ENCODE data around the gene SPINK13.
"Not testable (repeated sequence)": the region's sequence is repeated elsewhere in the genome, so short reads cannot be mapped to it uniquely, and the experiment has no call there.

The SPINK13 gene

GRCh38 chr5:148268566-148268965 is at the start of gene SPINK13:
SPINK13 (plus strand) TSS chr5:148268794; CDS start chr5:148270073, 1,279 bp downstream.
- H3K9me3 Mint-ChIP-seq = peaks cover 5% of the 10 kb centered on the region
- ATAC-seq (ENCODE audit: low read depth) = no peak
- no peaks in the 10 kb centered on the region for H3K27me3 Mint-ChIP-seq
- no peak within 1 kb of the TSS for H3K4me3 Mint-ChIP-seq
- no peak for DNase-seq (ENCODE audit: low spot score in 2 of 2)
- H3K36me3 Mint-ChIP-seq = no peaks in the 10 kb centered on the region
- no peaks in the 10 kb centered on the region for H3K4me1 Mint-ChIP-seq
- H3K27ac Mint-ChIP-seq = no peak within 1 kb of the TSS

- H3K27ac Mint-ChIP-seq = no peak overlapping the region
- no peak for DNase-seq (ENCODE audit: low spot score in 2 of 2)
- no peak for ATAC-seq (ENCODE audit: low read depth)
- peaks cover 4% of the 10 kb centered on the region for H3K9me3 Mint-ChIP-seq
- H3K4me1 Mint-ChIP-seq = no peaks in the 10 kb centered on the region
- H3K4me3 Mint-ChIP-seq = no peak overlapping the region
- H3K36me3 Mint-ChIP-seq = no peaks in the 10 kb centered on the region
- no peaks in the 10 kb centered on the region for H3K27me3 Mint-ChIP-seq
Observed at GRCh38 chr5:148221508-148221907, 47.1 kb upstream of the SPINK13 start.

GRCh38 chr5:148224117-148224742 is 44.4 kb upstream of the SPINK13 start:
- peaks cover 2% of the 10 kb centered on the region for H3K27me3 Mint-ChIP-seq
- no peak for DNase-seq (ENCODE audit: low spot score in 2 of 2)
- no peak for ATAC-seq (ENCODE audit: low read depth)
- H3K27ac Mint-ChIP-seq = no peak overlapping the region
- no peaks in the 10 kb centered on the region for H3K4me1 Mint-ChIP-seq
- H3K4me3 Mint-ChIP-seq = no peak overlapping the region
- no peaks in the 10 kb centered on the region for H3K36me3 Mint-ChIP-seq
- no peaks in the 10 kb centered on the region for H3K9me3 Mint-ChIP-seq

GRCh38 chr5:148228392-148228984 is 40.1 kb upstream of the SPINK13 start:
- Mint-ChIP-seq H3K27ac (no peak overlapping the region), H3K36me3 (no peaks in the 10 kb centered on the region), H3K4me1 (no peaks in the 10 kb centered on the region), H3K4me3 (no peak overlapping the region), H3K9me3 (no peaks in the 10 kb centered on the region), H3K27me3 (peaks cover 4% of the 10 kb centered on the region)
- DNase-seq (ENCODE audit: low spot score in 2 of 2) (no peak), ATAC-seq (ENCODE audit: low read depth) (no peak)

- Mint-ChIP-seq H3K9me3 (no peaks in the 10 kb centered on the region), H3K4me1 (no peaks in the 10 kb centered on the region), H3K27ac (no peak overlapping the region), H3K27me3 (peaks cover 4% of the 10 kb centered on the region), H3K36me3 (no peaks in the 10 kb centered on the region), H3K4me3 (no peak overlapping the region)
- DNase-seq (ENCODE audit: low spot score in 2 of 2) = no peak
- ATAC-seq (ENCODE audit: low read depth) = no peak
Observed at GRCh38 chr5:148229840-148230239, 38.8 kb upstream of the SPINK13 start.

GRCh38 chr5:148230240-148230639 is 38.4 kb upstream of the SPINK13 start:
- no peak overlapping the region for H3K27ac Mint-ChIP-seq
- DNase-seq (ENCODE audit: low spot score in 2 of 2) = no peak
- no peaks in the 10 kb centered on the region for H3K9me3 Mint-ChIP-seq
- H3K36me3 Mint-ChIP-seq = no peaks in the 10 kb centered on the region
- H3K4me1 Mint-ChIP-seq = no peaks in the 10 kb centered on the region
- peaks cover 4% of the 10 kb centered on the region for H3K27me3 Mint-ChIP-seq
- H3K4me3 Mint-ChIP-seq = no peak overlapping the region
- no peak for ATAC-seq (ENCODE audit: low read depth)

GRCh38 chr5:148237785-148238417 is 30.7 kb upstream of the SPINK13 start:
- Mint-ChIP-seq H3K27me3 (no peaks in the 10 kb centered on the region), H3K4me3 (no peak overlapping the region)
- no peak for ATAC-seq (ENCODE audit: low read depth)

GRCh38 chr5:148238418-148238794 is 30.2 kb upstream of the SPINK13 start, which contains the start of gene MARCOL:
MARCOL (plus strand) TSS chr5:148238525; CDS start chr5:148238598, 73 bp downstream.
- no peaks in the 10 kb centered on the region for H3K9me3 Mint-ChIP-seq
- H3K4me1 Mint-ChIP-seq = no peaks in the 10 kb centered on the region
- H3K4me3 Mint-ChIP-seq = no peak within 1 kb of the TSS
- DNase-seq (ENCODE audit: low spot score in 2 of 2) = no peak
- no peak for ATAC-seq (ENCODE audit: low read depth)
- no peaks in the 10 kb centered on the region for H3K27me3 Mint-ChIP-seq
- H3K36me3 Mint-ChIP-seq = no peaks in the 10 kb centered on the region
- no peak within 1 kb of the TSS for H3K27ac Mint-ChIP-seq

More at GRCh38 chr5:148237785-148238417, 30.7 kb upstream of the SPINK13 start:
- no peak for DNase-seq (ENCODE audit: low spot score in 2 of 2)
- no peaks in the 10 kb centered on the region for H3K9me3 Mint-ChIP-seq
- H3K36me3 Mint-ChIP-seq = no peaks in the 10 kb centered on the region
- H3K4me1 Mint-ChIP-seq = no peaks in the 10 kb centered on the region
- no peak overlapping the region for H3K27ac Mint-ChIP-seq

GRCh38 chr5:148248894-148249293 is 19.7 kb upstream of the SPINK13 start:
- no peaks in the 10 kb centered on the region for H3K4me1 Mint-ChIP-seq
- peaks cover 2% of the 10 kb centered on the region for H3K9me3 Mint-ChIP-seq
- DNase-seq (ENCODE audit: low spot score in 2 of 2) = no peak
- H3K4me3 Mint-ChIP-seq = no peak overlapping the region
- no peak overlapping the region for H3K27ac Mint-ChIP-seq
- H3K27me3 Mint-ChIP-seq = no peaks in the 10 kb centered on the region
- no peak for ATAC-seq (ENCODE audit: low read depth)
- H3K36me3 Mint-ChIP-seq = no peaks in the 10 kb centered on the region

- DNase-seq (ENCODE audit: low spot score in 2 of 2) = no peak
- no peak overlapping the region for H3K27ac Mint-ChIP-seq
- H3K36me3 Mint-ChIP-seq = no peaks in the 10 kb centered on the region
- no peaks in the 10 kb centered on the region for H3K4me1 Mint-ChIP-seq
- H3K9me3 Mint-ChIP-seq = peaks cover 13% of the 10 kb centered on the region
- H3K4me3 Mint-ChIP-seq = no peak overlapping the region
- no peaks in the 10 kb centered on the region for H3K27me3 Mint-ChIP-seq
- ATAC-seq (ENCODE audit: low read depth) = no peak
Observed at GRCh38 chr5:148255456-148255855, 13.1 kb upstream of the SPINK13 start.

- ATAC-seq (ENCODE audit: low read depth) (no peak), DNase-seq (ENCODE audit: low spot score in 2 of 2) (no peak)
- H3K9me3 Mint-ChIP-seq = peaks cover 15% of the 10 kb centered on the region
- H3K4me3 Mint-ChIP-seq = no peak overlapping the region
- no peaks in the 10 kb centered on the region for H3K36me3 Mint-ChIP-seq
- no peaks in the 10 kb centered on the region for H3K4me1 Mint-ChIP-seq
- H3K27ac Mint-ChIP-seq = no peak overlapping the region
- peaks cover 3% of the 10 kb centered on the region for H3K27me3 Mint-ChIP-seq
Observed at GRCh38 chr5:148259288-148259687, 9.3 kb upstream of the SPINK13 start.

- no peak overlapping the region for H3K4me3 Mint-ChIP-seq
- no peak for DNase-seq (ENCODE audit: low spot score in 2 of 2)
- peaks cover 20% of the 10 kb centered on the region for H3K9me3 Mint-ChIP-seq
- no peaks in the 10 kb centered on the region for H3K36me3 Mint-ChIP-seq
- H3K27me3 Mint-ChIP-seq = peaks cover 3% of the 10 kb centered on the region
- no peak overlapping the region for H3K27ac Mint-ChIP-seq
- ATAC-seq (ENCODE audit: low read depth) = no peak
- H3K4me1 Mint-ChIP-seq = no peaks in the 10 kb centered on the region
Observed at GRCh38 chr5:148261221-148261620, 7.4 kb upstream of the SPINK13 start.

GRCh38 chr5:148267962-148268361 is 632 bp upstream of the SPINK13 start:
- DNase-seq (ENCODE audit: low spot score in 2 of 2) (no peak), ATAC-seq (ENCODE audit: low read depth) (no peak)
- Mint-ChIP-seq H3K27ac (no peak overlapping the region), H3K4me1 (no peaks in the 10 kb centered on the region), H3K36me3 (no peaks in the 10 kb centered on the region), H3K4me3 (no peak overlapping the region), H3K9me3 (peaks cover 5% of the 10 kb centered on the region), H3K27me3 (no peaks in the 10 kb centered on the region)

GRCh38 chr5:148275129-148275528 is 6.5 kb downstream of the SPINK13 start:
- not testable (repeated sequence) for H3K4me1 Mint-ChIP-seq; H3K36me3 Mint-ChIP-seq; ATAC-seq (ENCODE audit: low read depth); H3K27ac Mint-ChIP-seq; DNase-seq (ENCODE audit: low spot score in 2 of 2); H3K4me3 Mint-ChIP-seq; H3K27me3 Mint-ChIP-seq
- H3K9me3 Mint-ChIP-seq = peaks cover 19% of the 10 kb centered on the region
